ENCODE data around the gene EPHB2. TPM values are rescaled to one million over a fixed set of nuclear protein-coding genes. Genes with fewer than 3 reads are reported as not detected.
"Not testable (repeated sequence)": the region's sequence is repeated elsewhere in the genome, so short reads cannot be mapped to it uniquely, and the experiment has no call there.

Gene EPHB2
- total RNA-seq, 1 experiment from 2014 or later: 0.79 TPM

GRCh38 chr1:22702296-22703085, 8.1 kb upstream of the EPHB2 start:
- H3K4me3 Mint-ChIP-seq (ENCODE audit: unreplicated experiment): no peak overlapping the region
- TF ChIP-seq CTCF (IDR thresholded peaks at IDR 0.05; ENCODE audit: unreplicated experiment): no peak
- POLR2A ChIA-PET: interaction anchor here (2.2 kb wide), 1 partner anchor 186 kb away, joined by 7 read pairs; no protein-coding TSS in a partner anchor
- intact Hi-C loops (cut with micrococcal nuclease): no loop called here
- DNase-seq (ENCODE audit: unreplicated experiment): no peak
- H3K4me1 Mint-ChIP-seq (ENCODE audit: insufficient read depth, unreplicated experiment): no peaks in the 10 kb centered on the region
- no peaks in the 10 kb centered on the region for H3K9me3 Mint-ChIP-seq (ENCODE audit: unreplicated experiment)
- no peaks in the 10 kb centered on the region for H3K36me3 Mint-ChIP-seq (ENCODE audit: insufficient read depth, unreplicated experiment)
- BruUV-seq (replicated peaks): no TSS peak
- CTCF ChIA-PET: interaction anchor here (0.6 to 4.9 kb wide), 18 partner anchors 11 to 1475 kb away, joined by 3 to 113 read pairs (median 4); no protein-coding TSS in a partner anchor
- H3K27ac Mint-ChIP-seq (ENCODE audit: low read depth, unreplicated experiment): no peak overlapping the region
- H3K27me3 Mint-ChIP-seq (ENCODE audit: insufficient read depth, unreplicated experiment): no peaks in the 10 kb centered on the region

- ChIA-PET CTCF (interaction anchor here (0.6 to 4.9 kb wide), 39 partner anchors 9 to 478 kb away, joined by 3 to 113 read pairs (median 4); no protein-coding TSS in a partner anchor), POLR2A (interaction anchor here (0.8 to 2.2 kb wide), 4 partner anchors 36 to 381 kb away, joined by 3 to 7 read pairs (median 4); no protein-coding TSS in a partner anchor)
- Mint-ChIP-seq H3K9me3 (ENCODE audit: unreplicated experiment) (no peaks in the 10 kb centered on the region), H3K27ac (ENCODE audit: low read depth, unreplicated experiment) (no peak overlapping the region), H3K27me3 (ENCODE audit: insufficient read depth, unreplicated experiment) (no peaks in the 10 kb centered on the region), H3K4me3 (ENCODE audit: unreplicated experiment) (no peak overlapping the region), H3K36me3 (ENCODE audit: insufficient read depth, unreplicated experiment) (no peaks in the 10 kb centered on the region), H3K4me1 (ENCODE audit: insufficient read depth, unreplicated experiment) (no peaks in the 10 kb centered on the region)
- BruUV-seq (replicated peaks): no TSS peak
- intact Hi-C loops (cut with micrococcal nuclease): loop anchor here (1.0 kb wide), 4 partner anchors 158 to 260 kb away; no protein-coding TSS in a partner anchor
- DNase-seq (ENCODE audit: unreplicated experiment): peak; percentile 89
- TF ChIP-seq CTCF (IDR thresholded peaks at IDR 0.05; ENCODE audit: unreplicated experiment): peak; percentile 89
Measured at GRCh38 chr1:22704440-22705067, 6.1 kb upstream of the EPHB2 start.

GRCh38 chr1:22705586-22705985, 5.1 kb upstream of the EPHB2 start:
- CTCF ChIA-PET: interaction anchor here (0.6 to 4.9 kb wide), 20 partner anchors 8 to 259 kb away, joined by 3 to 113 read pairs (median 5); no protein-coding TSS in a partner anchor
- no peak for TF ChIP-seq CTCF (IDR thresholded peaks at IDR 0.05; ENCODE audit: unreplicated experiment)
- BruUV-seq (replicated peaks): no TSS peak
- no peak overlapping the region for H3K27ac Mint-ChIP-seq (ENCODE audit: low read depth, unreplicated experiment)
- no peak overlapping the region for H3K4me3 Mint-ChIP-seq (ENCODE audit: unreplicated experiment)
- no peaks in the 10 kb centered on the region for H3K27me3 Mint-ChIP-seq (ENCODE audit: insufficient read depth, unreplicated experiment)
- H3K9me3 Mint-ChIP-seq (ENCODE audit: unreplicated experiment): no peaks in the 10 kb centered on the region
- H3K36me3 Mint-ChIP-seq (ENCODE audit: insufficient read depth, unreplicated experiment): no peaks in the 10 kb centered on the region
- POLR2A ChIA-PET: interaction anchor here (1.3 kb wide), 1 partner anchor 125 kb away, joined by 4 read pairs; no protein-coding TSS in a partner anchor
- H3K4me1 Mint-ChIP-seq (ENCODE audit: insufficient read depth, unreplicated experiment): no peaks in the 10 kb centered on the region
- intact Hi-C loops (cut with micrococcal nuclease): no loop called here
- no peak for DNase-seq (ENCODE audit: unreplicated experiment)

- H3K27ac Mint-ChIP-seq (ENCODE audit: low read depth, unreplicated experiment); H3K9me3 Mint-ChIP-seq (ENCODE audit: unreplicated experiment); BruUV-seq (replicated peaks); H3K4me1 Mint-ChIP-seq (ENCODE audit: insufficient read depth, unreplicated experiment); POLR2A ChIA-PET; DNase-seq (ENCODE audit: unreplicated experiment); H3K4me3 Mint-ChIP-seq (ENCODE audit: unreplicated experiment); H3K27me3 Mint-ChIP-seq (ENCODE audit: insufficient read depth, unreplicated experiment); intact Hi-C loops (cut with micrococcal nuclease); H3K36me3 Mint-ChIP-seq (ENCODE audit: insufficient read depth, unreplicated experiment): not testable (repeated sequence)
- CTCF ChIA-PET: interaction anchor here (1.0 to 4.9 kb wide), 5 partner anchors 10 to 448 kb away, joined by 3 to 113 read pairs (median 19); no protein-coding TSS in a partner anchor
Measured at GRCh38 chr1:22706100-22706499, 4.5 kb upstream of the EPHB2 start.

Measured in MCF 10A (cell line).